HG03521 (cell line): ENCODE results near the gene TMBIM1.
"Not testable (repeated sequence)": the region's sequence is repeated elsewhere in the genome, so short reads cannot be mapped to it uniquely, and the experiment has no call there.

Experiments
- ATAC-seq: cut with Tn5 transposase; IDR thresholded peaks from one replicate; pipeline ENCODE4 v1.9.1; 2021; ENCODE audit warnings: mild to moderate bottlenecking, moderate library complexity; ENCODE audit not compliant: unreplicated experiment

Gene TMBIM1

DNA sequence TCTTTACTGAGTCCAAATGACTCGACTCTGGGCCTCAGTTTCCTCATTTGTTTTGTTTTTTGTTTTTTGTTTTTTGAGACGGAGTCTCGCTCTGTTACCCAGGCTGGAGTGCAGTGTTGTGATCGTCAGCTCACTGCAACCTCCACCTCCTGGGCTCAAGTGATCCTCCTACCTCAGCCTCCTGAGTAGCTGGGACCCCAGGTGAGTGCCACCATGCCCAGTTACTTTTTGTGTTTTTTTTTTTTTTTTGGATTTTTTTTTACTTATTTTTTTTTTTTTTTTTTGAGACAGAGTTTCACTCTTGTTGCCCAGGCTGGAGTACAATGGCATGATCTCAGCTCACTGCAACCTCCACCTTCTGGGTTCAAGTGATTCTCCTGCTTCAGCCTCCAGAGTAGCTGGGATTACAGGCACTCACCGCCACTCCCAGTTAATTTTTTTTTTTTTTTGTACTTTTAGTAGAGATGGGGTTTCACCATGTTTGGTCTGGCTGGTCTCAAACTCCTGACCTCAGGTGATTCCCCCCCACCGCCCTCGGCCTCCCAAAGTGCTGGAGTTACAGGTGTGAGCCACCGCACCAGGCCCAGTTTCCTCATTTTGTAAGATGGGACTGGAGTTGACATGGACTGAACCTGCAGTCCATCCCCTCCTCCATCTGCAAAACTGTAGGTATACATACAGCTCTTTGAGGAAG lies 18.9 kb downstream of the TMBIM1 start:
- not testable (repeated sequence) for ATAC-seq

DNA sequence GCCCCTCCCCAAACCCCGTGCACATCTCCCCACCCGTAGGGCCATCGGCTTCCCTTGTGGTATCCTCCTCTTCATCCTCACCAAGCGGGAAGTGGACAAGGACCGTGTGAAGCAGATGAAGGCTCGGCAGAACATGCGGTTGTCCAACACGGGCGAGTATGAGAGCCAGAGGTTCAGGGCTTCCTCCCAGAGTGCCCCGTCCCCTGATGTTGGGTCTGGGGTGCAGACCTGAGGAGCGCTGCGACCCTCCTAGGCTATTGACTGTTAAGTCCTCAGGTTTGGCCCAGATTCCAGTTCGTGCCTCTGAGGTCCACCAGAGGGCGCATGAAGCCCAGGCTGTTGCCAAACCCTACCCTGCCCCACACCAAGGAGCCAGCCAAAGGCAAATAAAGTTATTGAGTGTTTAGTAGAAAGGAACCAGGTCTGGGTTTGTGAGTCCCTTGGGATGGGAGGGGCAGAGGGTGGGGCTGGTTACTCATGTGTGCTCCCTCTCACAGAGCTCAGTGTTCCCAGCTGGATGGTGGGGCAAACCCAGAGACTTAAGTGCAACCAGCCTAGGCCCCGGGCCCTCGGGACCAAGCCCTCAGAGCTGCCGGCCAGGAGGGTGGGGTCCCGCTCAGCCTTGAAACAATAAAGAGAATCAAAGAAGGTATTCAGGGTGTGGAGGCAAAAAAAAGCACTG lies 19.6 kb downstream of the TMBIM1 start:
- no peak for ATAC-seq

DNA sequence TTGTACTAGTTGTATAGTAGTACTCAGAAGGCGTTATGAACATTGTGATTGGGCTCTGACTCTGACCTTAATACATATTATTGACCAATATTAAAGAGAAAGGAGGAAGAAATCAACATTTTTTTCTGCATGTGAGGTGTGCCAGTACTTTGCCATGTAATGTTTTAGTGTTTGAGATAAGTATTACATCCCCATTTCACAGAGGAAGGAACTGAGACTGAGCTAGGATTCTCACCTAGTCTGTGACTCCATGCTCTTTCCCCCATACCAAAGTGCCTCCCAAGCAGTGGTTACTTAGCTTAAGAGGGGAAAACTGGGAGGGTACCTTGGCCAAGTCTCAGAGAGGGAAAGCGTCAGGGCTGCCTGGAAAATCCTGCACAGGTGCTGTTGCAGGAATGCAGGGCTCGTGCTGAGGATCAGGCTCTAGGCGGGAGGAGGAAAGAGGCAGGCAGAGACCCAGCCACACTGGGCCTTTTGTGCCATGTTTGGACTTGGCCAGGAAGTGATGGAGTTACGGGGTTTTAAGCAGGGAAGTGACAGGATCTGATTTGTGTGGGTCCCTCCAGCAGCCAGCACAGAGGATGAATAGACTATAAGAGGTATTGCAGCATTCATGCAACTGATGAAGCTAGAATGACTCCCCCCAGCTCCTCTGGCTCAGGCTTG lies 20.3 kb downstream of the TMBIM1 start:
- ATAC-seq: no peak

DNA sequence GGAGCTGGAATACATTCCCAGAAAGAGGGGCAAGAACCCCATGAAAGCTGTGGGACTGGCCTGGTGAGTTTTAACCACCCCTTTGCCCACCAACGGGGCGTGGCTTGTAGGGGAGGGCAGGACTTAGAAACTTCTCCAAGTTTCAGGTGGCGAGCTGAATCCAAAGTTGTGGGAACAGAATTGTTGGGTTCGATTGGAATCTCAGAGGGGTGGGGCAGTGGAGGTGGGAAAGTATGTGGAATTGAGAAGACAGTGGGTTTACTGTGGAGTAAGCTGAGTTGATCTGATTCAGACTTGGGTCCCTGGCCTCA lies 20.9 kb downstream of the TMBIM1 start:
- ATAC-seq: no peak

DNA sequence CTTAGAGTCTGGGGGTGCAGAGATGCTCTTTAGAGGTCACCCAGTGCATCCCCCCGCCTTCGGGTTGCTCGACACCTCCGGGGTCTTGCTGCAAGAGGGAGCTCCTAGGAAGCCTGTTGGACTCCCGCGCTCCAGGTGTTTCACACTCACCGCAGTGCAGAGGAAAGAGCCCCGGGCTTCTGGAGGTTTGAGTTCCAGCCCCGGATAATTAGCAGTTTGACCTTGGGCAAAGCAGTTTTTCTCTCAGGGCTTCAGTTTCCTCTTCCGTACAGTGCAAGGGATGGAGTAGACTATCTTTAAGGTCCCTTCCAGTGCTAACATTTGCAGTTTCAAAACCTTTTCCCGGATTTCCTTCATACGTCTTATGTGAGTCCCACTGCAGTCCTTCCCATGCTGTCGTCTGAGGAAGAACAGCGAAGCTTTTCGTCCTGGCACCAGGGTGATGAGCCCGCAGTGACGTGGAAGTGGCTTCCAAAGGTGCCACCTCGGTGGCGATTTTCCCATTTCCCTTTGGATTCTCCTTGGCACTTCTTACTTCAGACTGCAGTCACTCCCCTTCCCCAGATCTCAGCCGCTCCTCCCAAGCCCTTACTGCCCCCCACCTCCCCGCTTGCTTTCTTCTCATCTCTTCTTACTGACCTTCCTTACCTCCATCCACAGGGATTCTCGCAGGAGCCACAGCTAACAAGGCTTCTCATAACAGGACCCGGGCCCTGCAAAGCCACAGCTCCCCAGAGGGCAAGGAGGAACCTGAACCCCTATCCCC lies 21.4 kb downstream of the TMBIM1 start:
- no peak for ATAC-seq

DNA sequence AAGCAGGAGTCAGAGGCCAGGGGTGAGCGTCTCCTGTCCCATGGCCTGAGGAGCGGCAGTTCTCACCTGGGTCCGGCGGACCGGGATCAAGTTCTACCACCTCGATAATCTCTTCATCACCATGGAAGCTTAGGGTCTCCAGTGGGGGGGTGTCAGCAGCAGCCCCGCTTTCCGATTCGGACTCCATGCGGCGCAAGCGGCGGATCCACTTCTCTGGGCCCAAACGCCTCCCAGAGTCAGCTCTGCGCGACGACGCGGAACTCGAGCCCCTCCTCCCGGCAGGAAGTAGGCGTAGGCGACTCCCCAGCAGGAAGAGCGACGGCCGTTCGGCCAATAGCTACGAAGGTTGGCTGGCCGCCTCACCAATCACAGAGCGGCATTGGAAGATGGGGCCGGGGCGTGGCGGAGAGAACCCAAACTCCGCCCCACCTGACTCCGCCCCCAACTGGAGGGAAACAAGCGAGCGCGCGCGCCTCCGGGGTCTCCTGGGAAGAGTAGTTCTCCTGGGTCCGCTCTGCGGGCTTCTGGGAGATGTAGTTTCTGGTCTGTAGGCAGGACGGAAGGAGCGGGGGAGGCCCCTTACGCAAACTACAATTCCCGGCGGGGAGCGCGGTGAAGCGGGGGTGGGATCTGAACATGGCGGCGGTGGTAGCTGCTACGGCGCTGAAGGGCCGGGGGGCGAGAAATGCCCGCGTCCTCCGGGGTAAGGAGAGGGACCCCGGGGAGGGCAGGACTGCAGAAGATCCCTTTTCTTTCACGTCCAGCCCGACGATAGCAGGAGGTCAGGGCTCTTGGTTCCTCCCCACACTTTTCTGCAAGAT lies 22.2 kb downstream of the TMBIM1 start, which contains the start of the genes AAMP and PNKD:
TSS of gene AAMP (minus strand) at position 238 of the 821 bp plus-strand sequence. CDS start at position 187, 51 bp downstream.
TSS of gene PNKD (plus strand) at position 620 of the 821 bp plus-strand sequence. CDS start at position 637, 17 bp downstream.
- ATAC-seq: peak; percentile 88

DNA sequence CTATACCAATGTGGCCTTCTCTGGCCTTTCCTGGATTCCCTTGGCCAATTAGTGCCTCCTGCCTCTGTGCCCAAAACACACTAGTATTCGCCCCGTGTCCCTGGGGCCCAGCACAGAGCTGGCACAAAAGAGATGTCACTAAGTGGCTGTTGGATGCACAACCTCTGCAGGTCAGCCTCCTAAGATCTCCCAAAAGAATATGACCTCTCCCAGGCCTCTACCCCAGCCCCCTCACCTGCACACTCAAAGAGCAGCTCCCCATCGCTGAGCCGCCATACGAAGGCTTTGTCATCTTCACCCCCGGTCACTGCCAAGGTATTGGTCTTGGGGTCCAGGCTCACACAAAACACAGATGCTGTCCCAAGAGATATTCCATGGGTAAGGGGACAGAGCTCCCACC lies 25.0 kb downstream of the TMBIM1 start:
- ATAC-seq: no peak

DNA sequence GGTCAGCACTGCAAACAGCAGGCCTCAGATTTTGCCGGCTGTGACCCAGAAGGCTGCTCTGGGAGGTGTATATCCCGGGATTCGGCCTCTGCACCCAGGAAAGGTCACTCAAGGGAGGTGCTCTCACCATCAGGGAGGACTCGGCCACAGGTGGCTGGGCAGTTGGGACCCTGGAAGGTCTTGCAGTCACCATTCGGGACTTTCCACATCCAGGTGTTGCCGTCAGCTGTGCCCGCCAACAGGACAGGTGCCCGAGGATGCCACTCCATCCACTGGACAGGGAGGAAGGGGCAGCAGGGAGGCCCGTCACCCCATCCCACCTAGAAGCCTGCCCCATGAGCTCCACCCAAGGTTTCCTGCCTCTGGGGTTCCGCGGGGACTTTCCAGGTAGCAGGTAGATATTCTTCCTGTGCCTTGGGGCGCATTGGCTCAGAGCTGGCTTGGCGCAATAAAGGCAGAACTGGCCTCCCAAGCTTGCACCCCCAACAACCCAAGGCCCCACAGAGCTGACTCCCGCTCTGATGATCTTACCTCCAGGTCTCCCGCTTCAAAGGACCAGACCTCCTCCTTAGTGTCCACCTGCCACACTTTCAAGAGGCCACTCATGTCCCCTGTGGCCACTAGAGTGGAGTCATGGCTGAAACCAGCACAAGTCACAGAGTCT lies 25.9 kb downstream of the TMBIM1 start:
- ATAC-seq: no peak

DNA sequence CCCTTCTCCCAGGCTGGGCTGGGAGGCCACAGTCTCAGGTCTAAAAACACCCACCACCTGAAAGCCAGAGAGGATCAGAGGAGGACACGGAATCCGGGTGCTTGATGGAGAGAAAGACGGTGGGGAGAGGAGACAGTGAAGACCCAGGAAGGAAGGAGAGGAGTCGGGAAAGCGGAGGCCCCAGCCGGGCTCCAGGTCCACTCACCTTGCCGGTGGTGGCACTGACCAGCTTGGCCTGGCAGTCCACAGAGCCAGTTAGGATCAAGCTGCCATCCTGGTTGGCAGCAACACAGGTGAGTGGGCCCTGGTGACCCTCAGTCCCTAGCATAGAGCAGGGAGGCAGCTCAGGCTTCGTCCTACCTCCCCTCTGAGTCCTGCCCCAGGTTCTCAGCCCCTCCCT lies 26.7 kb downstream of the TMBIM1 start:
- no peak for ATAC-seq

DNA sequence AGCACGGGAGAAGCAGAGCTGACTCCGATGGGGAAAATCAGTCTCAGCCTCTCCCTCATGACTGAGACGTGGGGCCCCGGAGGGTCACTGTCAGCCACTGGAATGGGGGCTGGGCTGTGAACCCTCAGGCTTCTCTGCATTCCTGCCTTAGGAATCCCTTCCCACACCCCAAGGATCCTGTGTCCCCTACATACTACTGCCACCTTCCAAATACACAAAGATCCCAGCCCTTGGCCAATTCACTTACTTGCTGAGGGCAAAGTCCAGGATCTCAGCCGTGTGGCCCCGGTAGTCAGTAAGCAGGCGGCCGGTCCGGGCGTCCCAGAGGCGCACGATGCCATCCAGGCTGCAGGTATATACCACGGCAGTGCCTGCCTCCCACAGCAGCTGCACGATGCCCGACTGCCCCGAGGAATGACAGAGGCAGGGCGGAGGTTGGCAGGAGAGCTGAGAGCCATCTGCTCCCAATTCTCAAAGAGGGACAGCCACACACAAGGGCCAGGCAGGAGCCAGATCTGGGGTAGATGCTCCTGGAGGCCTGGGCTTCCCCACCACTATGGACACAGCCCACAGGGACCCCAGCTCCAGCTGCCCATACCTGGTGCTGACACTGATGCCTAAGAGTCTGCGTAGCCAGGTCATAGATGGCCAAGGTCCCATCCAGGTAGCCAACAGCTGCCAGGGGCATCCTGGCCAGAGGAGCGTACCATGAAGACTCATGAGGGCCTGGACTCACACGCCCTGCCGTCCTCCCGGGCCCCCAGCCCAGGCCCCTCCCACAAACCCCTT lies 27.3 kb downstream of the TMBIM1 start:
- no peak for ATAC-seq

DNA sequence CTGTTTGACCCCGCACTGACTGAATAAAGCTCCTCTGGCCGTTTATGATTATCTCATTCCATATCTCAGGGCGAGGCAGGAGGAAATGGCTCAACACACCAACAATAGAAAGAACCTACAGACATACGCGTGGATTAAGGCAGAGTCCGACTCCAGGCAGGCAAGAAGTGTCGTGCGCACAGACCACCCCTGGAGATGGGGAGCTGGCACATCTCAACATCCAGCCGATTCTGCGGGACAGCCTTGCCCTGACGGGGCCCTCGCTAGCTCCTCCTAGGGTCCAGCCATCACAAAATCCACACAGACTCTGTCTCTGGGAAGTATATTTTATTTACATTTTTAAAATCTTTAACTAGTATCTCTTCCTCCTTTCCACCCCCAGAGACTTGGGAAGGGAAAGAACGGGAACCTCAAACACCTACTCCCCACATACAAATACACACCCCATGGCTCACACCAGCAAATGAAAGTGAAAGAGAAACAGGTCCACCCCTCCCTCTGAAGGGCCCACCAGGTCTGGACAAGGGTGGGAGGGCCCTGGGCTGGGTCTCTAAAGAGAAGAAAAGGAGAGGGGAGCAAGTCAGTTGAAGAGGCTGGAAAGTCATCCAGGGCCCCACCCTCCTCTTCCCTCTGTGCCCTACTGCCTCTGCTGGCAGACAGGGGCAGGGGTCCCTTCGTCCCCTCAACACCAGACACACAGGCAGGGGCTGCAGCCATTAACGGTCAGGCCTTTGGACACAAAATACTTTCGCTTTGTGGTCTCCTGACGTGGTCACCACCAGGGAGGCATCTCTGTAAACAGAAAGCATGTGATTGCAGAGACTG lies 28.3 kb downstream of the TMBIM1 start:
- no peak for ATAC-seq

DNA sequence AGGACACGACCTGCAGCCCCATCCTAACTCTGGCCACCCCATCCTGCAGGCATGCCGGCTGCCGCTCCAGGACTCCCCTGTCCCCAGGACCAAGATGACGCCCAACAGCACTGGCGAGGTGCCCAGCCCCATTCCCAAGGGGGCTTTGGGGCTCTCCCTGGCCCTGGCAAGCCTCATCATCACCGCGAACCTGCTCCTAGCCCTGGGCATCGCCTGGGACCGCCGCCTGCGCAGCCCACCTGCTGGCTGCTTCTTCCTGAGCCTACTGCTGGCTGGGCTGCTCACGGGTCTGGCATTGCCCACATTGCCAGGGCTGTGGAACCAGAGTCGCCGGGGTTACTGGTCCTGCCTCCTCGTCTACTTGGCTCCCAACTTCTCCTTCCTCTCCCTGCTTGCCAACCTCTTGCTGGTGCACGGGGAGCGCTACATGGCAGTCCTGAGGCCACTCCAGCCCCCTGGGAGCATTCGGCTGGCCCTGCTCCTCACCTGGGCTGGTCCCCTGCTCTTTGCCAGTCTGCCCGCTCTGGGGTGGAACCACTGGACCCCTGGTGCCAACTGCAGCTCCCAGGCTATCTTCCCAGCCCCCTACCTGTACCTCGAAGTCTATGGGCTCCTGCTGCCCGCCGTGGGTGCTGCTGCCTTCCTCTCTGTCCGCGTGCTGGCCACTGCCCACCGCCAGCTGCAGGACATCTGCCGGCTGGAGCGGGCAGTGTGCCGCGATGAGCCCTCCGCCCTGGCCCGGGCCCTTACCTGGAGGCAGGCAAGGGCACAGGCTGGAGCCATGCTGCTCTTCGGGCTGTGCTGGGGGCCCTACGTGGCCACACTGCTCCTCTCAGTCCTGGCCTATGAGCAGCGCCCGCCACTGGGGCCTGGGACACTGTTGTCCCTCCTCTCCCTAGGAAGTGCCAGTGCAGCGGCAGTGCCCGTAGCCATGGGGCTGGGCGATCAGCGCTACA lies 29.4 kb downstream of the TMBIM1 start:
- ATAC-seq: no peak

DNA sequence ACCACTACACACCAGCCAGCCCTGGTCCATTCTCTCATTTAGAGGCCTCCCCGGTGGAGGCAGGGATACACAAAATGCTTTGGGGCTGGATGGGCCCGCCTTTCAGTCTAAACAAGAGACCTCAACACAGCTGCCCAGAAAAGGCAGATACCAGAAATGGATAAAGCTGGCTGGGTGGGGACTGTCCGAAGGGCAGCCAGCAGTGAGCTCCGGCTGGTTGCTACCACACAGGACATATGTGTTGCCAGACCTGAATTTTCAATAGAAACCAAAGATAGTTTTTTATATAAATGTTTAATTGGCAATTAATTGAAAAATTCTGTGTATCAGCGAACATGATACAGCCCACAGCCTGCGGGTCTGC lies 30.1 kb downstream of the TMBIM1 start:
- ATAC-seq: no peak

DNA sequence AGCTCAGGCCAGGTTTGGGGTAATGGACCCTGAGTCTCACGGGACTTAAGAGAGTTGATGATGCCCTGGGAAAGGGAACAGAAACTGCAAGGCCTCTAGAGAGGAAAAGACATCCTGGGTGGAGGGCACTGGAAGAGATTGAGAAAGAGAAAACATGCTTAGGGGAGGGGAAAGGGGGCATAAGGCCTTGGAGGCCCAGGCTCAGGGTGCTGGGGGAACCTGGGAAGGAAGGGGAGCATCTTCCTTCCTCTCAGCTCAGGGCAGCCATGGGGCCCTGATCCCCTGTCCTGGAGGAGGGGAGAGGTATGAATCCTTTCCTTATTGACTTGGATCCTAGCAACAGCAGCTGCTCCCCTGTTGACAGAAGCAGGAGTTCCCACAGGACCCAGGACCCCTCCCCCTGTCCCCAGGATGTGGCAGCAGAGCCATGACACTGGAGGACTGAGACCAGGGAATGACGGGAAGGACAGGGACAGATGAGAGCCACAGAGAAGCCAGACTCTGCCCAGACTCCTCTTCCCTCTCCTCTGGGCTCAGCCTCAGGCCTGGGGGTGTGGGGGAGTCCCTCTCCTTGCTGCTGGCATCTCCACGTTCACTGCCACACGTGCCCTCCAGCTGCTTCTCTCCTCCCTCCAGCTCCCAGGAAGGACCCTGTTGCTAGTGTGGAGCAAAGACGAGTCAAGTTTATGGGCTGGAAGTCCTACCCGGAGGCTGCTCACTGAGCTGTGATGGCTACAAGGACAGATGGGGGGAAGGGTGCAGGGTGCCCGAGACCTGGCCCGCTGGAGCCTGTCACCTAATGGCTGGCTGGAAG lies 30.7 kb downstream of the TMBIM1 start:
- no peak for ATAC-seq

DNA sequence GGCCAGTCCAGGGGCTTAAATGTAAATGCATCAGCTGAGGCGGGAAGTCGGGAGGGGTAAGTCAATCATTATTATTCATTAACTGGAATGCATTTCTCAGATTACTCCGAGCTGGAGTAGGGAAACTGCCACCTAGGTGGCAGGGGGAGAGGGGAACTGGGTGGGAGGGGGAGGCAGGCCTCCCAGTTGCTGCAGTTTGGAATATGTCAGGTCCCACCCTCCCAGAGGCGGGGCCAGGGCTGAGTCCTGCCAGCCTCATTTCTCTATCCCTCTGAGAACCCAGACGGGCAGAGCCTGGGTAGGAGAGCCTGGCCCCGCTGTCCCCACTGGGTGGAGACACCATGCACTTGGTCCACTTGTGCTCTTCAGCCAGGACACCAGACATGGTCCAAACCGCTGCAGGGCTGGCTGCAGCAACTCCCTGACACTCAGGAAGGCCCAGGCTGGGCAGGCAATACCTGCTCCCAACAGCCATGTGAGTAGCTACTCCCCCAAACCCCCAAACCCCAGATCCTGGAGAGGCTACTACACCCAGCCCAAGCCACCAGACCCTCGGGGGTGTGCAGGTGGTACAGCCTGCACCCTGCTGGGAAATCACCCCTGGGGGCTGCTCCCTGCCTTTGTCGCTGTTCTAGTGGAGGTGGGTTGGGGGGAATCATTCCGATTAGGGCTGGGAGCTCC lies 31.4 kb downstream of the TMBIM1 start, which contains the start of gene GPBAR1:
TSS of gene GPBAR1 (plus strand) at position 274 of the 681 bp plus-strand sequence. CDS start 1,710 bp downstream, outside the sequence.
- ATAC-seq: no peak

DNA sequence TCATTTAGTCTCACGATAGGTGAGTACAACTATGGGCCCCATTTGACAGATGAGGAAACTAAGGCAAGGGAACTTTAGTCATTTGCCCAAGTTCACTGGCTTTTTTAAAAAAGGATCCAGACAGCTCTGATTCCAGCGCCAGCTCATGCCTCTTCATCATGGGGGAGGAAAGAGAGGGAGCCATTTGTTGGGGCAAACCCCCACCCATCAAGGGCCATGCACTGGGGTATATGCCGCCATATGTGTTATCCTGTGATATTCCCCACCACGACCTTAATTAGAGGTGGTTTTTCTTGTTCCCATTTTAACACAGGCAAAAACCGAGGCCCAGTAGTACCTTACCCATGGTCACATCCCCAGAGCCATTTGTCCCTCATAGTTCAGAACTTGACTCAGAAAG lies 32.1 kb downstream of the TMBIM1 start:
- no peak for ATAC-seq
